B cell (primary cell): ENCODE measurements around the gene COL9A3. TPM values are rescaled to one million over a fixed set of nuclear protein-coding genes. Genes with fewer than 3 reads are reported as not detected.

Experiments used
- ATAC-seq: fragments of 200-7000 bp; cut with Tn5 transposase; one replicate; pipeline ENCODE4 v1.10.0; 2021; ENCODE audit warnings: low read depth, mild to moderate bottlenecking, moderate number of reproducible peaks, moderate library complexity
- CTCF ChIA-PET: fragments of 350-600 bp; sonication (Branson Sonifier 250); formaldehyde crosslinking; loops from one replicate; lab custom pipeline; 2021; ENCODE audit warnings: antibody characterized with exemption, inconsistent platforms; lab: Charles Lee
- POLR2A ChIA-PET: fragments of 350-600 bp; sonication (Branson Sonifier 250); formaldehyde crosslinking; loops from one replicate; lab custom pipeline; 2021; ENCODE audit warnings: antibody characterized with exemption; lab: Charles Lee
- DNase-seq: peaks from one replicate; pipeline ENCODE4 v3.0.0; 2013
- H2AFZ ChIP-seq: 2 replicates; pipeline ENCODE4 v1.6.1; 2012; ENCODE audit warnings: mild to moderate bottlenecking, low read depth, low read length; ENCODE audit not compliant: insufficient read depth, poor library complexity, severe bottlenecking
- H3K27ac ChIP-seq, 2 donors: 1 replicate in 1 of 2; 2 replicates in 1 of 2; pipeline ENCODE4 v1.5.1; 2012 to 2013; ENCODE audit warnings: low read length in 2 of 2, mild to moderate bottlenecking in 2 of 2, moderate library complexity in 1 of 2
- H3K27me3 ChIP-seq, 4 experiments: fragments of 200-600 bp in 1 of 4; sonication (generic) in 1 of 4; replicated peaks in 1 of 4; 1 replicate in 2 of 4; 2 replicates in 2 of 4; pipeline versions ENCODE4 v1.6.1 to v1.7.0; 2013 to 2016; ENCODE audit warnings: low read length in 3 of 4, mild to moderate bottlenecking in 2 of 4, mixed read lengths in 1 of 4, moderate library complexity in 1 of 4; ENCODE audit not compliant: insufficient read depth in 4 of 4, control insufficient read depth in 3 of 4; ENCODE audit errors: control extremely low read depth in 1 of 4
- H3K36me3 ChIP-seq, 2 experiments: replicated peaks in 1 of 2; 1 replicate in 1 of 2; 2 replicates in 1 of 2; pipeline versions ENCODE4 v1.6.1 to v1.7.1; 2013; ENCODE audit warnings: low read length in 1 of 2; ENCODE audit not compliant: insufficient read depth in 2 of 2, control insufficient read depth in 1 of 2; ENCODE audit errors: control extremely low read depth in 1 of 2, extremely low read depth in 1 of 2
- H3K4me1 ChIP-seq, 2 donors: fragments of 200-600 bp in 1 of 2; sonication (generic) in 1 of 2; 1 replicate in 1 of 2; 2 replicates in 1 of 2; pipeline versions ENCODE4 v1.5.1 to v1.6.1; 2013 to 2017; ENCODE audit warnings: low read length in 2 of 2; ENCODE audit not compliant: control insufficient read depth in 2 of 2, insufficient read depth in 2 of 2
- H3K4me2 ChIP-seq: replicated peaks from 2 replicates; pipeline ENCODE3; 2012; ENCODE audit warnings: mild to moderate bottlenecking, low read depth, low read length; ENCODE audit not compliant: poor library complexity, severe bottlenecking
- H3K4me3 ChIP-seq, 5 experiments: fragments of 200-600 bp in 1 of 5; sonication (generic) in 1 of 5; 1 replicate in 3 of 5; 2 replicates in 2 of 5; pipeline versions ENCODE4 v1.5.1 to v1.7.0; 2011 to 2016; ENCODE audit warnings: low read length in 4 of 5, mild to moderate bottlenecking in 4 of 5, low read depth in 2 of 5, control low read depth in 1 of 5, moderate library complexity in 1 of 5; ENCODE audit not compliant: insufficient read depth in 1 of 5; ENCODE audit errors: control extremely low read depth in 1 of 5, extremely low read depth in 1 of 5
- H3K79me2 ChIP-seq: fragments of 200-600 bp; sonication (generic); one replicate; pipeline ENCODE4 v1.6.0; 2016; ENCODE audit warnings: low read length; ENCODE audit not compliant: control insufficient read depth, insufficient read depth
- H3K9ac ChIP-seq: fragments of 200-600 bp; sonication (generic); 2 replicates; pipeline ENCODE4 v1.6.1; 2017; ENCODE audit warnings: mild to moderate bottlenecking, low read length, moderate library complexity
- H3K9me3 ChIP-seq, 3 donors: one replicate each; pipeline versions ENCODE4 v1.6.1 to v1.7.1; 2013; ENCODE audit warnings: low read length in 2 of 3; ENCODE audit not compliant: control insufficient read depth in 2 of 3, insufficient read depth in 1 of 3; ENCODE audit errors: control extremely low read depth in 1 of 3
- H4K20me1 ChIP-seq: 2 replicates; pipeline ENCODE4 v1.6.0; 2012; ENCODE audit warnings: mild to moderate bottlenecking, low read length; ENCODE audit not compliant: insufficient read depth, control insufficient read depth, poor library complexity, severe bottlenecking
- H3K27ac Mint-ChIP-seq: one replicate; pipeline ENCODE4 v1.8.0; 2021; ENCODE audit warnings: mixed read lengths
- H3K27me3 Mint-ChIP-seq: one replicate; pipeline ENCODE4 v1.8.0; 2021; ENCODE audit warnings: mixed read lengths
- H3K4me1 Mint-ChIP-seq: one replicate; pipeline ENCODE4 v1.8.0; 2021; ENCODE audit warnings: mixed read lengths
- H3K4me3 Mint-ChIP-seq: one replicate; pipeline ENCODE4 v1.8.0; 2021; ENCODE audit warnings: mixed read lengths
- H3K9me3 Mint-ChIP-seq: one replicate; pipeline ENCODE4 v1.8.0; 2022; ENCODE audit warnings: mixed read lengths; ENCODE audit not compliant: insufficient read depth
- CTCF ChIP-seq: fragments of 200-600 bp; IDR thresholded peaks from one replicate; pipeline ENCODE4 v1.8.0; 2022; ENCODE audit warnings: antibody characterized with exemption, mild to moderate bottlenecking
- EZH2 ChIP-seq: IDR thresholded peaks from 2 replicates; pipeline ENCODE4 v1.6.1; 2012; ENCODE audit warnings: borderline replicate concordance, low read depth, mild to moderate bottlenecking, moderate library complexity, low read length; ENCODE audit not compliant: insufficient read depth, poor library complexity, severe bottlenecking
- WGBS: methylation state at CpG from one replicate; pipeline ENCODE4 v1.1.5; 2013; ENCODE audit warnings: missing lambda C conversion rate; ENCODE audit not compliant: insufficient coverage; 5-methylcytosine and 5-hydroxymethylcytosine counted together
- intact Hi-C: fragments of 100-400 bp; cut with micrococcal nuclease; formaldehyde crosslinking; loops from one replicate; pipeline ENCODE4 v1.10.0; 2022
- polyA plus RNA-seq: library from polyadenylated mRNA; depleted of rRNA; stranded (reverse); fragments of >200 nt; gene quantifications from 2 replicates; pipeline ENCODE4 v1.2.3, GENCODE V29; 2012
- total RNA-seq, 2 donors: library from RNA; stranded (reverse); fragments of 120-200 nt in 1 of 2; gene quantifications; 1 replicate in 1 of 2; 2 replicates in 1 of 2; pipeline versions ENCODE4 v1.2.3 to v1.2.4, GENCODE V29; 2013 to 2022

COL9A3 gene
- total and polyA plus RNA-seq, 2 donors (not counting 1 experiment from before 2014, with no cell fraction given): 10.7 to 96.3 TPM

DNA sequence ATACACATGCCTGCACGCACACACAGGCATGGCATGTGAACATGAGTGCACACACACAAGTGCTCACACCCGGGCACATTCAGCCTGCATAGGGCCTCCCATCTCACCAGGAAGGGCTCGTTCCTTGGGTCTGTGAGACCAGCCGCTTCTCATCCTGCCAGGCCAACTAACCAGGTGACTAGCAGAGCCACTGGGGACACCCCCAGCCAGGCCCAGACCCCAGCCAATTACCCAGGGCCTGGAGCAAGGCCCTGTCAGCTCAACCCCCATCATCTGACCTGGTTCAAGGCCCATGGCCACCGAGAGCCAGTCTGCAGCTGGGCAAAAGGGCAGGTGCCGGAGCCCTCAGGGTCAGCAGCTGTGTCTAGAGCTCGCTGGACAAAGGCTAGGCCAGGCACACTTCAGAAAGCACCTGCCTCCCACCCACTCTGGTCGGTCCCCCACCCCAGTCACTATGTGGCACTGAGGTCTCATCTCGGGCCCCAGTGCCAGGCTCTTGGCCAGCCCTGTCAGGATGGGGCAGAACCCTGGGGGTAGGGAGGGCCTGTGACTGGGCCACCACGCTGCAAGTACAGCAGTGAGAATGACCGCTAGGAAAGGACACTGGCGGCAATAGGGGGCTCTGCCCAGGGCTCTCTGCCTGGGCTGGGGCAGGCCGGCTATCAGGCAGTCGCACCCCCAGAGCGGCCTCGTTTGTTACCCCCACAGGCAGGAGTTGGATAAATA, 47.3 kb upstream of the COL9A3 start:
- Mint-ChIP-seq H3K4me3 (no peak overlapping the region), H3K9me3 (no peaks in the 10 kb centered on the region), H3K4me1 (peaks cover 2% of the 10 kb centered on the region), H3K27ac (no peak overlapping the region), H3K27me3 (peaks cover 6% of the 10 kb centered on the region)
- no peak for DNase-seq
- intact Hi-C loops: no loop called here
- H3K4me3 ChIP-seq: no peak overlapping the region
- H3K36me3 ChIP-seq: no peaks in the 10 kb centered on the region
- WGBS: 93% methylated on average over 12 of the region's 16 CpGs
- no peaks in the 10 kb centered on the region for H3K79me2 ChIP-seq
- TF ChIP-seq CTCF (no peak), EZH2 (no peak)
- no peak overlapping the region for H3K27ac ChIP-seq
- no peak overlapping the region for H3K9ac ChIP-seq
- H3K27me3 ChIP-seq: no peaks in the 10 kb centered on the region
- ChIA-PET POLR2A (no interaction called here), CTCF (no interaction called here)
- no peaks in the 10 kb centered on the region for H4K20me1 ChIP-seq
- H3K4me1 ChIP-seq: no peaks in the 10 kb centered on the region
- ATAC-seq: no peak
- H3K4me2 ChIP-seq: no peak overlapping the region
- no peak overlapping the region for H2AFZ ChIP-seq
- peaks cover 0 to 2% (median 0%) of the 10 kb centered on the region in 3 donors for H3K9me3 ChIP-seq

DNA sequence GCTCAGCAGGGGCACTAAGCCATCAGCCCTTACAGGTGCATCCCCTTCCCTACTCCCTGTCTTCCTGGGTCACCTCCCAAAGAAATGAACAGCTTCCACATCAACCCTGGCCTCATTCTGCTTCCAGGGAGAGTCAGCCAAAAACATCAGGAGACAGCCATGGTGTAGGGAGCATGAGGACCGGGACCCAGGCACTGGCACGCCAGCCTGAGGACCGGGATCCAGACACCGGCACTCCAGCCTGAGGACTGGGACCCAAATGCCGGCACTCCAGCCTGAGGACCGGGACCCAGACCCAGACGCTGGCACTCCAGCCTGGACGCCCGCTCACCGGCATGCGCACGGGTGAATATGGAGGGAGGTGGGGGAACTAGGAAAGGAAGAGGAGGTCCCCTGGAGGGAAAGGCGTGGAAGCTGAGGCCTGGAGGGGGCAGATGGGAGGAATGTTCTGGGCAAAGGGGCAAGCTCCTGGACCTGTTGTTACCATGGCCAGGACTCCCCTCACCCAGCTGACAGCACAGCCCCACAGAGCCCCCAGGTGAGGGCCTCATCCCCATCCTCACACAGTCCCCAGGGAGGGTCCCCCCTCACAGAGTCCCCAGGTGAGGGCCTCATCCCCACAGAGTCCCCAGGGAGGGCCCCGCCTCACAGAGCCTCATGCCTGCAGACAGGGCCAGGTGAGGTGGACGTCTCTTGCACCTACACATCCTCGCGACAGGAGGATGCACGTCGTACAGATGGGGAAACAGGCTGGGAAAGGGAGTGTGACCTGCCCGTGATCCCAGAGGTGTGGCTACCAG, 46.5 kb upstream of the COL9A3 start:
- Mint-ChIP-seq H3K27me3 (peaks cover 6% of the 10 kb centered on the region), H3K9me3 (no peaks in the 10 kb centered on the region), H3K27ac (no peak overlapping the region), H3K4me1 (peaks cover 5% of the 10 kb centered on the region), H3K4me3 (no peak overlapping the region)
- intact Hi-C loops: no loop called here
- Histone ChIP-seq H3K9ac (no peak overlapping the region), H3K27me3 (no peaks in the 10 kb centered on the region), H2AFZ (no peak overlapping the region), H3K4me3 (no peak overlapping the region), H4K20me1 (no peaks in the 10 kb centered on the region), H3K79me2 (no peaks in the 10 kb centered on the region), H3K36me3 (no peaks in the 10 kb centered on the region), H3K4me2 (no peak overlapping the region), H3K4me1 (peaks cover 0 to 6% of the 10 kb centered on the region in 2 donors), H3K9me3 (peaks cover 0 to 2% (median 0%) of the 10 kb centered on the region in 3 donors), H3K27ac (no peak overlapping the region)
- POLR2A ChIA-PET: no interaction called here
- DNase-seq (no peak), ATAC-seq (no peak)
- TF ChIP-seq EZH2 (no peak), CTCF (no peak)
- WGBS: 91% methylated on average over 17 of the region's 20 CpGs
- CTCF ChIA-PET: no interaction called here
